Stimulated activated CD8-positive, alpha-beta memory T cell treated with anti-CD3 and anti-CD28 coated beads, Interleukin-4, amount 100 ng/mL, for 1 hour (primary cell): Measurements from ENCODE around the gene SLC9A8.
"Not testable (repeated sequence)": the region's sequence is repeated elsewhere in the genome, so short reads cannot be mapped to it uniquely, and the experiment has no call there.

Experiments
- DNase-seq, 2 donors: peaks; one replicate each; pipeline ENCODE4 v3.0.0-alpha.2; 2020; ENCODE audit warnings: low read depth in 2 of 2, low spot score in 1 of 2

The SLC9A8 gene, protein sequence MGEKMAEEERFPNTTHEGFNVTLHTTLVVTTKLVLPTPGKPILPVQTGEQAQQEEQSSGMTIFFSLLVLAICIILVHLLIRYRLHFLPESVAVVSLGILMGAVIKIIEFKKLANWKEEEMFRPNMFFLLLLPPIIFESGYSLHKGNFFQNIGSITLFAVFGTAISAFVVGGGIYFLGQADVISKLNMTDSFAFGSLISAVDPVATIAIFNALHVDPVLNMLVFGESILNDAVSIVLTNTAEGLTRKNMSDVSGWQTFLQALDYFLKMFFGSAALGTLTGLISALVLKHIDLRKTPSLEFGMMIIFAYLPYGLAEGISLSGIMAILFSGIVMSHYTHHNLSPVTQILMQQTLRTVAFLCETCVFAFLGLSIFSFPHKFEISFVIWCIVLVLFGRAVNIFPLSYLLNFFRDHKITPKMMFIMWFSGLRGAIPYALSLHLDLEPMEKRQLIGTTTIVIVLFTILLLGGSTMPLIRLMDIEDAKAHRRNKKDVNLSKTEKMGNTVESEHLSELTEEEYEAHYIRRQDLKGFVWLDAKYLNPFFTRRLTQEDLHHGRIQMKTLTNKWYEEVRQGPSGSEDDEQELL

DNA sequence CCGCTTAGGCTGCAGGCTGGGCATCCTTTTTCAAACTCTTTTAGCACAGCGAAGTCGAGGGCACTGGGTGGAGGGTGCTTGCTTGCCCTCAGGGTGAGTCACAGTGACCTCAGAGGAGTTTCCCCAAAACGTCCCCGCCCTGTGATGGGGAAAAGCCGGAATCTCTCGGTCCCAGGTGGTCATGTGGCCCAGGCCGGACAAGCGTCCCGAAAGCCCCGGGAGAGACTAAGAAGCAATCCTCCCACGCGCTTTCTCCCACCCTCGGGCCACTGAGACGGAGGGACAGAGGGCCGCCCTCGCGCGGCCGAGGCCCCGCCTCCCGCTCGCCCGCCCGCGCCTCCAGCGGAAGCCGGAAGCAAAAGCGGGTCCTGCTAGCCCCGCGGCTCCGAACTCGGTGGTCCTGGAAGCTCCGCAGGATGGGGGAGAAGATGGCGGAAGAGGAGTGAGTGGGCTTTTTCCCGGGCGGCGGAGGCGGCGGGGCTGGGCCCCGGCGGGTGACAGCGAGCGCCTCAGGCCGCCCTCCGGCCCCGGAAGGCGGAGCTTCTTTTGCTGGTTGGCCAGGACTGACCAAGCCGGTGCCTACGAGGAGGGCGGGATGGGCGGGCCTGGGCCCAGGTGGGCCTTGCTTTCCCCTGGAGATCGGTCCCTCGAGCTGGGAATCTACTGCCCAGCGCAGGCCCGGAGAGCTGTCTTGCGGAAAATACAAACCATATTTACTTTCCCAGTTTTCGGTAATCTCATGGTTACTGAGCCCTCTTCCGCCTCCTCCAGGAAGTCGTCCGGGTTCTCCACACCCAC is at the start of gene SLC9A8:
Gene SLC9A8 (plus strand): TSS at position 322 of the 798 bp plus-strand sequence. CDS start 95 bp downstream, at position 417.
- DNase-seq = peak; percentile 59 to 69

DNA sequence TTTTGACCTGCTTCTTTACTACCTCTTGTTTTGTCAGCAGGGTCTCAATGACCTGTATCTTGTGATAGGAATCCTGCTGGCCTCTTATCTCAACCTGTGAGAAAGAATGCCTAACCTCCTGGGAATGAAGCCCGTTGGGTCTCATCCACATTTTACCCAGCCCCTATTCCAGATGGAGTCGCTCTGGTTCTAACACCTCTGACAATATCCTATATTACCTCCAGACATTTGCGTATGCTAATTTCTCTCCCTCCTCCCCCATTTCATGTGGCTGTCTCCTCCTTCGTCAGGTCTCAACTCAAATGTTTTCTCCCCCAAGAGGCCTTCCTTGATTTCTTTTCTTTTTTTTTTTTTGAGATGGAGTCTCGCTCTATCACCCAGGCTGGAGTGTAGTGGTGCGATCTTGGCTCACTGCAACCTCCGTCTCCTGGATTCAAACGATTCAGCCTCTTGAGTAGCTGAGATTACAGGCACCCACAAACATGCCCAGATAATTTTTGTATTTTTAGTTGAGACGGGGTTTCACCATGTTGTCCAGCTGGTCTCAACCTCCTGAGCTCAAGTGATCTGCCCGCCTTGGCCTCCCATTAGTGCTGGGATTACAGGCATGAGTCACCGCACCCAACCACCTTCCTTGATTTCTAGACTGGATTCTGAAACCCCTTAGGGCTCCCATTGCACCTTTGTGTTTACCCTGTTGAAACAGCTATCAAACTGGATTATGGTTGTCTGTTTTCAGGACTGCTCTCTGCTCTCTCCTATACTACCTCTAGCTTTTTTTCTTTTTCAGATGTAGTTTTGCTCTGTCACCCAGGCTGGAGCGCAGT is 49.5 kb upstream of the SLC9A8 start:
- DNase-seq = no peak

DNA sequence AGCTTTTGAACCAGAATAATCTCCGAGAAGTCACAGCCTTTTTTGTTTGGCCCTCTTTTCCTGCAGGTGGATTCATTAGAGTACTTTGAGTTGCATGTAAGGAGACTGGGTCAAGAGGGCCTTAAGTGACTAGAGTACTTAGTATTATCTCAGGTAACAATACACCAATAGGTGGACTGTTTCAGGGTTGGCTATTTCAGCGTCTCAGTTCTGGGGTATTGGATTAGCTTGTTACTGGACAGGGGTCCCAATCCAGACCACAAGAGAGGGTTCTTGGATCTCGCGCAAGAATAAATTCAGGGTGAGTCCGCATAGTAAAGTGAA is 47.3 kb upstream of the SLC9A8 start:
- no peak for DNase-seq

DNA sequence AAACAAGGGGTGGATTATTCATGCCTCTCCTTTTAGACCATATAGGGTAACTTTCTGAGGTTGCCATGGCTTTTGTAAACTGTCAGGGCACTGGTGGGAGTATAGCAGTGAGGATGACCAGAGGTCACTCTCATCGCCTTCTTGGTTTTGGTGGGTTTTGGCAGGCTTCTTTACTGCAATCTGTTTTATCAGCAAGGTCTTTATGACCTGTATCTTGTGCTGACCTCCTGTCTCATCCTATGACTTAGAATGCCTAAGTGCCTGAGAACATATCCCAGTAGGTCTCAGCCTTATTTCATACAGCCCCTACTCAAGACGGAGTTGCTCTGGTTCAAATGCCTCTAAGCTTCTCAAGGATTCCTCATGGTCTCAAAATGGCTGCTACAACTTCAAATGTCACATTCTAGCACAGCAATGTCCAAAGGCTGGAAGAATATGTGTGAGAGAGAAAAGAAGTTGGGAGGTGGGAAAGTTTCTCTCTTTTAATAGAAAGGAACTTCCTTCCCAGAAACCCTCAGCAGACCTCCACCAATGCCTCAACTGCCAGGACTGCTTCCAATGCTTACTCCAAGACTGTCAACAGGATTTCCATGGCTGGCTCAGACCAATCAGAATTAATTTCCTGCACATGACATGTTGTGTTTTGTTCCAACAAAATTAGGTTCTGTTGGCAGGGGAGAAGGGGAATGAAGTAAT is 46.6 kb upstream of the SLC9A8 start:
- no peak for DNase-seq

DNA sequence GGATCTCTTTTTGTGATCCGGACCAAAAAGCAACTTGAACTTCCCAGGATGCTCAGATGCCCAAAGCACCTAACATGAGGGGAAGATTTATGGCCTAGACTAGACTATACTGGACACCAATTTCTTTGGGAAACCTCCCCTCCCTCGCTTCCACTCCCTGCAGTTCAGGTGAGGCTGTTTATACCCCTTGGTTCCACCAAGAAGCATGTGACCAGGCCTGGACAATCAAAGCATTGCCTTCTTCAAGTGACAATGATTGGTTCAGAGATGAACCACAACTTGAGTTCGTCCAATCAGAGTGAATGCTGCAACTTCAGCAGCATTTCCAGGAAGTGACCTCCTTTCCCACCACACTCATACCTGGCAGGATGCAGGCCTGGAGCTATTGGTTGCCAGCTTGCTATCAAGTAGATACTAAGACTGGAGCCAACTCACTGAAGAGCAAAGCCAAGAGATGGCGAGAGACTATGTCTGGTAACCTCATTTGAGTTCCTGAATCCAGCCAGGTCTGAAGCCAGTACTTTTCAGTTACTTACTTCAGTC is 45.6 kb upstream of the SLC9A8 start:
- DNase-seq = no peak

DNA sequence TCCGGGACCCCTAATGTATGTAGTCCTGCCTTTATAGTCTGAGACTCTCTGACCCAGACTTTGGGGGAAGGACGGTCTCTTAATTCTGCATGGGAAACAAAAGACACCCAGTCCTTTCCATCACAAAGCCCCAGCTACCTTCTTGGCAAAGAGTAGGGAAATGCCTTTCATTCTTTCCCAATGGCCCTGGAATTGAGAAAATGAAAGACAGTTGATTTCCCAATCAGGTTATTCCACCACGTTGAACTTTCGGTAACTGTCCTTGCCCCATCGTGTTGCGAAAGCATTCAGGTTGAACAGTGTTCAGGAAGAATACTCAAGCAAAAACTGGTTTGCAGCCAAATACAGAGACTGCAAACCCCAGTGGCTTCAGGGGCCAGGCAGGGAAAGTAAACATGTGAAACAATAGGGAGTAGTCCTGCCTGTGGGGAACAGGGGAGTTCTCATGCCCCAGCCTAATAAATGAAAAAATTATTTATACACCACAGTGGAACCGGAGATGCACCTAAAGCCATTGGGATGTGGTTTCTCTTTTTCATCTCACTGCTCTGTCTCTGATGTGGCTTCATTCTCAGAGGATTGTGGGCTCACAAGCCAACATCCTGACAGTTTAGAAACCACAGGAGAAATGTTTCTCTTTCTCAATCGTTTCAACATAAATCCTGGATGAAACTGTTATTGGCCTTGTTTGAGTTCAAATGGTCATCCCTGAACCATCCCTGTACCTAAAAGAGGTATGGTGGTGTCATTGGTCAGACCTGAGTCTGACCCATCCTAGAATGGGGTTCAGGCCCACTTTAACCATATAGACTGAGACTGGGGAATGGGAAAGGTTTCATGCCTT is 44.2 kb upstream of the SLC9A8 start:
- DNase-seq = no peak

DNA sequence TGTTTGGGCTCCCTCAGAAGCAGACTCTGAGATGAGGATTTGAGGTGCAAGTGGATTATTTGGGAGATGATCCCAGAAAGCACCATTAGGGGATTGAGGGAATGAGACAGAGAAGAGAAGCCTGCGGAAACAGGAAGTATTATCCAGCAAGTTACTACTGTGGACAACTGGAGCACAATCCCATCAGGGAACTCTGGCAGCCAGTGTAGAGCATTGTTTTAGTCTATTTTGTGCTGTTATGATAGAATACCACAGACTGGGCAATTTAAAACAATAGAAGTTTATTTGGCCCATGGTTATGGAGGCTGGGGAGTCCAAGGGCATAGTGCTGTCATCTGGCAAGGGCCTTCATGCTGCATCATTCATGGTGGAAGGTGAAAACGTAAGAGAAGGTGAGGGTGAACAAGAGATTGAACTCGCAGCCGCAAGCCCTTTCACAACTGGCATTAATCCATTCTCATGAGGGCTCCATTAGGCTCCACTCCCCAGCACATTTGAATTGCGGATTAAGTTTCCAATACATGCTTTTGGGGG is 43.5 kb upstream of the SLC9A8 start:
- no peak for DNase-seq

DNA sequence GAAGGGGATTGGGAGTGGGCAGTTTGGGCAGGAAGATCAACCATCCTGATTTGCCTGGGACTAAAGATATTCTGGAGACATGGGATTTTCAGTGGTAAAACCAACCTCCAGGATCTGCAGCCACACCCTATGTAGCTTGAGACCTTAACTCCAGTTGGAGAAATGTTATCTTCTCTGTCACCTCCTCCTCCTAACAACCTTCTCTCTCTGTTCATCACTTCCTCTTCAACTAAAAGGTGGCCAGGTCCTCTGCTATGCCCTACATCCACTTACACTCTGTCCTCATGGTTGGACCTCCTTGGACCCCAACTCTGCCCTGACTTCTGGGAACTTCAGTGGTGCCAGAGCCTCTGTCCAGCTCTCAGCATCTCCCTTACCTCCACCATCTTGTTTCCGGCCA is 42.0 kb upstream of the SLC9A8 start:
- no peak for DNase-seq

DNA sequence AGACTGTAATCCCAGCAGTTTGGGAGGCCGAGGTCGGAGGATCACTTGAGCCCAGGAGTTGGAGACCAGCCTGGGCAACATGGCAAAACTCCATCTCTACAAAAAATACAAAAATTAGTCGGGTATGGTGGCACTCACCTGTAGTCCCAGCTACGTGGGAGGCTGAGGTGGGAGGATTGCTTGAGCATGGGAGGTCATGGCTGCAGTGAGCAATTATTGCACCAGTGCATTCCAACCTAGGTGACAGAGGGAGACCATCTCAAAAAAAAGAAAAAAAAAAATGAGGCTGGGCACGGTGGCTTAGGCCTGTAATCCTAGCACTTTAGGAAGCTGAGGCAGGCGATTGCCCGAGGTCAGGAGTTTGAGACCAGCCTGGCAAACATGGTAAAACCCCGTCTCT is 38.4 kb upstream of the SLC9A8 start:
- DNase-seq = not testable (repeated sequence)

DNA sequence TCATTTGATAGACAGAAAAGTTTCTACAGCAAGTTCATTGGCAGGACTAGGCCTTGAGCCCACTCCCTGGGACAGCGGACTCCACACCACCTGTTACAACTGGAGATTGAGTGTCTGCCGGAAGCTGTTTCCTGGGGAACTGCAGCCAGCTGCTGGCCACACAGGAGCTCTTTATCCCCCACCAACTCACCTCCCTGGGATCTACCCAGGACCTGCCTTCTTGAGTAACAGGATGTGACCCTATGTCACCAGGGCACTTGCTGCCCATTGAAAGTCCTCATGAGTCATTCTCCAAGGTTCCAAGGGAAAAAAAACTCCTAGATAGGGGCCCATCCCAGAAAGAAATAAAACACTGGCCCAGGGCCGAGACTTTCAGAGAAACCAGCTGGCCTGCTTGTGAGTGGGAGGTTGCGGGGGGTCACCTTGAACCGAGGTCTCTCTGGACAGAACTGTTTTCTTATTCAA is 37.4 kb upstream of the SLC9A8 start:
- no peak for DNase-seq

DNA sequence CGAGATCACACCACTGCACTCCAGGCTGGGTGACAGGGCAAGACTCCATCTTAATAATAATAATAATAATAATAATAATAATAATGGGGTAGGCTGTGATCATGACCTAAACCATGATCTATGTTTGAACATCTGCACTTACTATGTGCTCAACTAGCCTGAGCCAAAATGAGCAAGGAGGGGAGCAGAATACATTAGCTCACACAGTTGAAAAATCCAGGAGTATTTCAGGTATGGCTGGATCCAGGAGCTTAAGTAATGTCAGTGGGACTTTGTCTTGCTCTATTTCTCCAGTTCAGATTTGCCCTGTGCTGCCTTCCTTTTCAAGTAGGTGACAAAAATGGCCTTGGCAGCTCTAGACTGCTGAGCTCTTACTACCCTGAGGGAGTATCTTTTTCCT is 32.7 kb upstream of the SLC9A8 start:
- DNase-seq = no peak

DNA sequence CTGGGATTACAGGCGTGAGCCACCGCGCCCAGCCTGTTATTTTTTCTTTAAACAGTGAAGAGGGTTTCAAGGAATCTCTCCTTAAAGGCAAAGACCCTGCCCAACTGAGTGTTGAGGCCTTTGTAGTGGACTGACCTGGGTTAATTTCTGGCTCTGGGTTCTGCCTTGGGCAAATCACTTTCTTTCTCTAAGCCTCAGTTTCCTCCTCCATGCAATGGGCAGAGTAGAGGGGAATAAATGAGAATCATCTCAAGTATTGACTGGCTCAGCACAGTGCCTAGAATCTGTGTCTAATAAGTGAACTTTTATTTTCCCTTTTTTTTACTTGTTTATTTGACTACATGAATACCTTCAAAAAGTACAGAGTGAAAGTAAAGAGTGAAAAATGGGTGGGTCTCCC is 31.0 kb upstream of the SLC9A8 start:
- DNase-seq = no peak

DNA sequence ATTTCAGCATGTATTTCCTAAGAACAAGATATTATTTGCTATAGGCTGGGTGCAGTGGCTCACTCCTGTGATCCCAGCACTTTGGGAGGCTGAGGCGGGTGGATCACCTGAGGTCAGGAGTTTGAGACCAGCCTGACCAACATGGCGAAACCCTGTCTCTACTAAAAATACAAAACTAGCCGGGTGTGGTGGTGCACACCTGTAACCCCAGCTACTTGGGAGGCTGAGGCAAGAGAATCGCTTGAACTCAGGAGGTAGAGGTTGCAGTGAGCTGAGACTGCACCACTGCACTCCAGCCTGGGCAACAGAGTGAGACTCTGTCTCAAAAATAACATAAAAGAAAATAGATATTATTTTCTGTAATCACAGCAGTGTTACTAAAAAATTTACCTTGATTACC is 30.2 kb upstream of the SLC9A8 start:
- not testable (repeated sequence) for DNase-seq

DNA sequence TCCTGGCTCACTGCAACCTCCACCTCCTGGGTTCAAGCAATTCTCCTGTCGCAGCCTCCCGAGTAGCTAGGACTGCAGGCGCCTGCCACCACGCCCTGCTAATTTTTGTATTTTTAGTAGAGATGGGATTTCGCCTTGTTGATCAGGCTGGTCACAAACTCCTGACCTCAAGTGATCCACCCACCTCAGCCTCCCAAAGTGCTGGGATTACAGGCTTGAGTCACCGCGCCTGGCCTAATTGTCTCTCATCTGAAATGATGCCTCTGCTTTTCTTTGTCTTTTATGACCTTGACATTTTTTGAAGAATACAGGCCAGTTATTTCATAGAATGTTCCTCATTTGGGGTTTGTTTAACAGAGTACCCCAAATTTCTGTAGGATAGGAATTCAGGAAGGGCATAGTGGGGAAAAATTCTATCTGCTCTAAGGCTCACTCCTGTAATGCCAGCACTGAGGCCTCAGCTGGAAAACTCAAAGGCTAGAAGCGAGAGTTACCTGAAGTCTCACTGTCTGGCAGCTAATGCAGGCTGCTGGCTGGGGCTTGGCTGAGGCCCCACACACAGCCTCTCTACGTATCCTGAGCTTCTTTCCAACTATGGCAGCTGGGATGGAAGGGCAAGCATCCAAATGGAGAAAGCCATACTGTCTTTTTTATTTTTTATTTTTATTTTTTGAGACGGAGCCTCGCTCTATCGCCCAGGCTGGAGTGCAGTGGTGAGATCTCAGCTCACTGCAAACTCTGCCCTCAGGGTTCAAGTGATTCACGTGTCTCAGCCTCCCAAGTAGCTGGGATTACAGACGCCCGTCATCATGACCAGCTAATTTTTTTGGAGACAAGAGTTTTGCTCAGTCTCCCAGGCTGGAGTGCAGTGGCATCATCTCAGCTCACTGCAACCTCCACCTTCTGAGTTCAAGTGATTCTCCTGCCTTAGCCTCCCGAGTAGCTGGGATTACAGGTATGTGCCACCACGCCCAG is 29.3 kb upstream of the SLC9A8 start:
- DNase-seq = not testable (repeated sequence)

DNA sequence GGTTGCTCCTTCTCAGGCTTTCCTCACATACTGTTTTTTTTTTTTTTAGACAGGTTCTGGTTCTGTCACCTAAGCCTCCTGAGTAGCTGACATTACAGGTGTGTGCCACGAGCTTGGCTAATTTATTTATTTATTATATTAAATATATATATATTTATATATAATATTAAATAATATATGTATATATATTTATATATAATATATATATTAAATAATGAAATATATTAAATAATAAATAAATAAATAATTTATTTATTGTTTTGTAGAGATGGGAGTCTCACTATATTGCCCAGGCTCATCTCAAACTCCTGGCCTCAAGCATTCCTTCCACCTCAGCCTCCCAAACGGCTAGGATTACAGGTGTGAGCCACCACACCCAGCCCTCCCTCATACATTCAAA is 28.3 kb upstream of the SLC9A8 start:
- DNase-seq = no peak

DNA sequence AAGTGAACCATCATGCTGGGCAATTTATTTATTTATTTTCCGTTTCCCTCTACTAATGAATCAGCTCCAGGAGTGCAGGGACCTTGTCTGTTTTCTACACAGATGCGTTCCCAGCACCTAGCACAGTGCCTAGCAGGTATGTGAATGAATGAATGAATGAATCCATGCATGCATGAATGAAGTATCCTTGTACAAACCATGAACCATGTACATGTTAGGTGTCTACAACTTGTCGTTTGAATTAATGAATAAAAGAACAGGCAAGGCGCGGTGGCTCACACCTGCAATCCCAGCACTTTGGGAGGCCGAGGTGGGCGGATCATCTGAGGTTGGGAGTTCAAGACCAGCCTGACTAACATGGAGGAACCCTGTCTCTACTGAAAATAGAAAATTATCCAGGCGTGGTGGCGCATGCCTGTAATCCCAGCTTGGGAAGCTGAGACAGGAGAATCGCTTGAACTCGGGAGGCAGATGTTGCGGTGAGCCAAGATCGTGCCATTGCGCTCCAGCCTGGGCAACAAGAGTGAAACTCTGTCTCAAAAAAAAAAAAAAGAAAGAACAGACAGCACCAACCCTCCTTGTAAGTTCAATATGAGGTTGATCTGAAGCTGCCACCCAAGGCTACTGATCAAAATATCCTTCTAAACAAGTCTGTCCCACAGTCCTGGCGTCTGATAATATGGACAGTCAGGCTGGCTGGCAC is 27.3 kb upstream of the SLC9A8 start:
- DNase-seq = no peak

DNA sequence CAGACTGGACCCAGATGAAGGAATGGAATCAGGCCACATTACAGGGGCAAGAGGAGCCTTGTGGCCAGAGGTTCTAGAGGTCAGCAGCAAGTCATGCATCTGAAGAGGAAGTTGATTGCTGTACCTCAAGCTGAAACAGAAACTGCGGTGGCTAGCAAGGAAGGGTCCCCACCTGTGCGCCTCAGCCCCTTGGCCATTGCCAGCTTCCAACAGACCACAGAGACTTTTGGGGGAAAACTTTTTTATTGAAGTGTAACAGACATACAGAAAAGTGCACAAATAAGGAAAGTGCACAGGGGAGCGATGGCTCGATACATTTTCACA is 26.8 kb upstream of the SLC9A8 start:
- DNase-seq = no peak

DNA sequence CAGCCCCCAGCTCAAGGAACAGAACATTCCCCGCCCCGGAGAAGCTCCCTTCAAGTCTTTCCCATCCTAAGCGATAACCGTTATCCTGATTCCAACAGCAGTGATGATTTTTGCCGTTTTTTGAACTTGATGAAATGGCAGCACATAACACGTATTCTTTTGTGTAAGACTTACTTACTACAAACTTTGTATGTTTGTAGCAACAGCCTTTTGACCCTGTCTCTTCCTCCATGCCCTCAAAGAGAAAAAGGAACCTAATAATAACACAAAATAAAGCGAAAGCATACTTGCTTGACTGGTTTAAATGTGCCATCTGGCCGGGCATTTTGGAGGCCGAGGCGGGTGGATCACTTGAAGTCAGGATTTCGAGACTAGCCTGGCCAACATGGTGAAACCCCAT is 26.4 kb upstream of the SLC9A8 start:
- no peak for DNase-seq
